Measurements from ENCODE around the gene SMPDL3B.

SMPDL3B gene

DNA sequence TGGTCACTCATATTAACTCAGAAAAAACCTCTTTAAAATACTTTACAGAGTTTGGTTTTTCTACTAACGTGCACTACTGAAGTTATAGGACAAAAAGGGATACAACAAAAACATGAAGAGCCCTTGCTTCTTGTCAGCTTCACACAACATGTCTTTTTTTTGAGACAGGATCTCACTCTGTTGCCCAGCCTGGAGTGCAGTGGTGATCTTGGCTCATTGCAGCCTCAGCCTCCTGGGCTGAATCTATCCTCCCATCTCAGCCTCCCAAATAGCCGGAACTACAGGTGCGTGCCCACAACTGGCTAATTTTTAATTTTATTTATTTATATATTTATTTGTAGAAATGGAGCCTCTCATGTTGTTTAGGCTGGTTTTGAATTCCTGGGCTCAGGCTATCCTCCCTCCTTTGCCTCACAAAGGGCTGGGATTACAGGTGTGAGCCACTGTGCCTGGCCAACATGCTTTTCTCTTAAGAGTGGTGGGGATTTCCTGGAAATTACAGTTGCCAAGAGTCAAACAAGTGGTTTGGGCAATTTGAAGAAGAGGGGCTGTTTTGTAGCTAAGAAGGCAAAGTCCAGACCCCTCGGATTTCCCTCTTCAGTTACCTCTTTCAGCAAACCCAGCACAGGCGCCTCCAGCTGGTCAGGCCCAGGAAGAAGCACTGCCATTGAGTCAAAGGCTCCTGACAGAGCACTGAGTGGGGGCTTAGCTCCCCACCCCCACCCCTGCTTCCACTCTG, 6.4 kb upstream of the SMPDL3B start:
- no peaks in the 10 kb centered on the region for H3K9me3 ChIP-seq (ENCODE audit: control insufficient read depth, insufficient read depth, low read length)
- no peaks in the 10 kb centered on the region for H3K36me3 ChIP-seq (ENCODE audit: insufficient read depth, low read length)
- peaks cover 7% of the 10 kb centered on the region; the same call in 1 of the 2 replicates for H3K4me1 ChIP-seq (ENCODE audit: insufficient read depth, low read length)
- H3K9ac ChIP-seq (ENCODE audit: low read depth, low read length) = no peak overlapping the region

DNA sequence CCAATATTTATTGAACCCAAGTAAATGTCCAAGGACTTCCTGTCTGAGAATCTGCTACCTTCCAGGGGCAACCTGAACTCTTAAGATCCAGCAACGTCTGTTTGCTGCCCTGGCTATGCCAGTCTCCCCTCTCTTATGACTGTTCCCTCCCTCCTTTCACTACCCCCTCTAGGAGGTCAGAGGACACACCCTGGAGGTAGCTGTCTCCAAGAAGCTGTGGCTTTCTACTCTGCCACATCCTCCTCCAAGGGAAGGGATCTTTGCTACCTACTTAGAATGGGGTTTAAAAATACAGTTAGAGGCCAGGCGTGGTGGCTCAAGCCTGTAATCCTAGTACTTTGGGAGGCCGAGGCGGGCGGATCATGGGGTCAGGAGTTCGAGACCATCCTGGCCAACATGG, 3.6 kb upstream of the SMPDL3B start:
- Histone ChIP-seq H3K4me1 (ENCODE audit: insufficient read depth, low read length) (peaks cover 7% of the 10 kb centered on the region; the same call in 1 of the 2 replicates), H3K9me3 (ENCODE audit: control insufficient read depth, insufficient read depth, low read length) (no peaks in the 10 kb centered on the region), H3K36me3 (ENCODE audit: insufficient read depth, low read length) (no peaks in the 10 kb centered on the region), H3K9ac (ENCODE audit: low read depth, low read length) (no peak overlapping the region)

- Histone ChIP-seq H3K36me3 (ENCODE audit: insufficient read depth, low read length) (no peaks in the 10 kb centered on the region), H3K4me1 (ENCODE audit: insufficient read depth, low read length) (peaks cover 7% of the 10 kb centered on the region; the same call in 1 of the 2 replicates), H3K9me3 (ENCODE audit: control insufficient read depth, insufficient read depth, low read length) (no peaks in the 10 kb centered on the region), H3K9ac (ENCODE audit: low read depth, low read length) (no peak overlapping the region)
Measured at GRCh38 chr1:27931759-27932158, 3.0 kb upstream of the SMPDL3B start.

- Histone ChIP-seq H3K9ac (ENCODE audit: low read depth, low read length) (peak overlapping the region; percentile 57), H3K36me3 (ENCODE audit: insufficient read depth, low read length) (no peaks in the 10 kb centered on the region), H3K4me1 (ENCODE audit: insufficient read depth, low read length) (peaks cover 16% of the 10 kb centered on the region; the same call in 1 of the 2 replicates), H3K9me3 (ENCODE audit: control insufficient read depth, insufficient read depth, low read length) (no peaks in the 10 kb centered on the region)
Measured at GRCh38 chr1:27935721-27936120, 921 bp downstream of the SMPDL3B start.

DNA sequence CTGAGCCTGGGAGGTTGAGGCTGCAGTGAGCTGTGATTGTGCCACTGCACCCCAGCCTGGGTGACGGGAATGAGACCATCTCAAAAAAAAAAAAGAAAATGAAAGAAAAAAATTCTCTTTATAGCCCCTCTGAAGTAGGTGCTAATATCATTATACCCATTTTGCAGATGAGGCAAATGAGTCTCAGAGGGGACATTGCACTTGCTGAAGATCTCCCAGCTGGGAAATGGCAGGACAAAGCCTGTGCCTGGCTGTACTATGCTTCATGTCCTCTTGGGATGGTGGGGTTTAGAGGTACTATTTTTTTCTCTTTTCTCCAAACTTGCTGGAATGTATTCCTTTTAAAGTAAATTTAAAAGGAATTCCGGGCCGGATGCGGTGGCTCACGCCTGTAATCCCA, 1.6 kb downstream of the SMPDL3B start:
- Histone ChIP-seq H3K9ac (ENCODE audit: low read depth, low read length) (no peak overlapping the region), H3K9me3 (ENCODE audit: control insufficient read depth, insufficient read depth, low read length) (no peaks in the 10 kb centered on the region), H3K4me1 (ENCODE audit: insufficient read depth, low read length) (peaks cover 16% of the 10 kb centered on the region; the same call in 1 of the 2 replicates), H3K36me3 (ENCODE audit: insufficient read depth, low read length) (no peaks in the 10 kb centered on the region)

DNA sequence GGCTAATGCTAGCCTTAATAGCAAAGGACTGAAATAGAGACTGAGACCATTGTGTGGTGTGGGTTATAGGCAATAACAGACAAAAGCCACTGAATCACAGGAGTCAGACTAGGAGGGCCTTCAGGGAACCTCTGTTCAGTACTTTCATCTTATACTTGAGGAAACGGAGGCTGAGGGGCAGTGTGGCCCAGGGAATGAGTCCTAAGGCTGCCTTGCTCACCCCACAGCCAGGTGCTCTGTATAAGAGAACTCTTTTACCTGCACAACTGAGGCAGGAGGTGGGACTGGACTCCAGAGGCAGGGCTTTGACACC, 2.7 kb downstream of the SMPDL3B start:
- Histone ChIP-seq H3K9me3 (ENCODE audit: control insufficient read depth, insufficient read depth, low read length) (no peaks in the 10 kb centered on the region), H3K9ac (ENCODE audit: low read depth, low read length) (no peak overlapping the region), H3K4me1 (ENCODE audit: insufficient read depth, low read length) (peaks cover 11% of the 10 kb centered on the region; the same call in 1 of the 2 replicates), H3K36me3 (ENCODE audit: insufficient read depth, low read length) (no peaks in the 10 kb centered on the region)

DNA sequence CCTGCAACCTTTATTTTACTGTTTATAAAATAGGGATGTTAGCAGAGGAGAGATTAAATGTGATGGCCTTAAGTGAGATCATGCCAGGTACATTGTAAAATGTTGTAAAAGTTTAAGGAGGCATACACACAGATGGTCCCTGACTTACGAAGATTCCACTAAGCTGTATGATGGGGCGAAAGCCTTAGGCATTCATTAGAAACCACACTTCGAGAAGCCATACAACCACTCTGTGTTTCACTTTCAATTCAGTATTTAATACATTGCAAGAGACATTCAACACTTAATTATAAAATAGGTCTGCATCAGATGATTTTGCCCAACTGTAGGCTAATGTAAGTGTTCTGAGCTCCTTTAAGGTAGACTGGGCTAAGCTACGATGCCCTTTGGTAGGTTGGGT, 3.7 kb downstream of the SMPDL3B start:
- Histone ChIP-seq H3K36me3 (ENCODE audit: insufficient read depth, low read length) (no peaks in the 10 kb centered on the region), H3K9ac (ENCODE audit: low read depth, low read length) (no peak overlapping the region), H3K9me3 (ENCODE audit: control insufficient read depth, insufficient read depth, low read length) (no peaks in the 10 kb centered on the region), H3K4me1 (ENCODE audit: insufficient read depth, low read length) (0 out of 2 replicates have a peak, but pooled peaks cover 9% of the 10 kb centered on the region)

DNA sequence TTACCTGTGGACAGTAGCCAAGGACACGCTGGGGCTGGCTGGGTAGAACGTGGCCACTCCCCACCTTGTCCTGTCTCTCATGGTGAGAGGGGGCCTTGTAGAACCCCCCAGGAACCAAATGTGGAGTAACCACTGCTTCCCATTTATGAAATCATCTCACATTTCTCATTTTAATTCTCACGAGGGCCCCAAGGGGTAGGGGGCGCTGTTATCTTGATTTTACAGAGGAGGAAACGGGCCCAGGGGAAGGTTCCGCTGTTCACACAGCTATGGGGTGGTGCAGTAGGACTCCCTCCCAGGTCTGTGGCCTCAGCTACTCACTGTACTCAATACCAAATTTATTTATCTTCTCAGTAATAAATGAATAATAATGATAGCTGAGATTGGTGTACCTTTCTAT, 5.5 kb downstream of the SMPDL3B start:
- Histone ChIP-seq H3K9me3 (ENCODE audit: control insufficient read depth, insufficient read depth, low read length) (no peaks in the 10 kb centered on the region), H3K4me1 (ENCODE audit: insufficient read depth, low read length) (0 out of 2 replicates have a peak, but pooled peaks cover 9% of the 10 kb centered on the region), H3K9ac (ENCODE audit: low read depth, low read length) (no peak overlapping the region), H3K36me3 (ENCODE audit: insufficient read depth, low read length) (no peaks in the 10 kb centered on the region)

DNA sequence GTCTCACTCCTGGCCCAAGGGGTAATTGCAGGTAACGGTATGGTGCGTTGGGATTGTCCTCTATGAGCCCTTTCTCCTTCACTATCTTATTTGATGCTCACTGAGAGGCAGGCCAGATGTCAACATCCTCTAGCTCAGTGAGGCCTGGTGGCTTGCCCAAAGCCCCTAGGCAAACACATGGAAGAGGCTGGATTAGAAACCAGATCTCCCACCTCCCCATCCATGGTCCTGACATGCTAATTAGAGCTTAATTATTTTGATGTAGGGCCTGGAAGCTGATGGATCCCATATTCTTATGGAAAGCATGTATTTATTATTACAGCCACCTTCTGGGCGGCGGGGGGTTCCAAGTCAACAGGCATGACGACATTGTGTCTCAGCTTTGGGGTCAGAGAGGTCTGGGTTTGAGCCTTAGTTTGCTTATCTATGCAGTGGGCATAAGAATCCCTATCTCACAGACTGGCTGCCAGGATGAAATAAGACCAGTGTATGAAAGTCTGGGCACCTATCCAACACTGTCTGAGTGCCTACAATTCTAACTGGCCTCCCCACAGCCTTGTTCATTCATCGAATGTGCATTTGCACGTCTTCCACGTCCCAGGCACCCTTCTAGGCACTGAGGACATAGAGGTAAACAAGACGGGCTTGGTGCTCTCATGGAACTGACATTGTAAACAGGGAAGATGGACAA, 6.2 kb downstream of the SMPDL3B start:
- Histone ChIP-seq H3K36me3 (ENCODE audit: insufficient read depth, low read length) (no peaks in the 10 kb centered on the region), H3K9me3 (ENCODE audit: control insufficient read depth, insufficient read depth, low read length) (no peaks in the 10 kb centered on the region), H3K9ac (ENCODE audit: low read depth, low read length) (no peak overlapping the region), H3K4me1 (ENCODE audit: insufficient read depth, low read length) (0 out of 2 replicates have a peak, but pooled peaks cover 9% of the 10 kb centered on the region)

- no peak overlapping the region for H3K9ac ChIP-seq (ENCODE audit: low read depth, low read length)
Measured at GRCh38 chr1:27941671-27942540, 7.1 kb downstream of the SMPDL3B start.

GRCh38 chr1:27945020-27945419, 10.2 kb downstream of the SMPDL3B start:
- Histone ChIP-seq H3K9me3 (ENCODE audit: control insufficient read depth, insufficient read depth, low read length) (no peaks in the 10 kb centered on the region), H3K4me1 (ENCODE audit: insufficient read depth, low read length) (no peaks in the 10 kb centered on the region), H3K36me3 (ENCODE audit: insufficient read depth, low read length) (no peaks in the 10 kb centered on the region; the same call in 1 of the 2 replicates), H3K9ac (ENCODE audit: low read depth, low read length) (no peak overlapping the region)

More at GRCh38 chr1:27941671-27942540, 7.1 kb downstream of the SMPDL3B start:
- no peaks in the 10 kb centered on the region; the same call in 1 of the 2 replicates for H3K36me3 ChIP-seq (ENCODE audit: insufficient read depth, low read length)
- H3K9me3 ChIP-seq (ENCODE audit: control insufficient read depth, insufficient read depth, low read length) = no peaks in the 10 kb centered on the region
- 0 out of 2 replicates have a peak, but pooled peaks cover 9% of the 10 kb centered on the region for H3K4me1 ChIP-seq (ENCODE audit: insufficient read depth, low read length)

- no peaks in the 10 kb centered on the region for H3K9me3 ChIP-seq (ENCODE audit: control insufficient read depth, insufficient read depth, low read length)
- no peak overlapping the region for H3K9ac ChIP-seq (ENCODE audit: low read depth, low read length)
- H3K4me1 ChIP-seq (ENCODE audit: insufficient read depth, low read length) = no peaks in the 10 kb centered on the region
- peaks cover 3% of the 10 kb centered on the region for H3K36me3 ChIP-seq (ENCODE audit: insufficient read depth, low read length)
Measured at GRCh38 chr1:27949027-27949426, 14.2 kb downstream of the SMPDL3B start.

DNA sequence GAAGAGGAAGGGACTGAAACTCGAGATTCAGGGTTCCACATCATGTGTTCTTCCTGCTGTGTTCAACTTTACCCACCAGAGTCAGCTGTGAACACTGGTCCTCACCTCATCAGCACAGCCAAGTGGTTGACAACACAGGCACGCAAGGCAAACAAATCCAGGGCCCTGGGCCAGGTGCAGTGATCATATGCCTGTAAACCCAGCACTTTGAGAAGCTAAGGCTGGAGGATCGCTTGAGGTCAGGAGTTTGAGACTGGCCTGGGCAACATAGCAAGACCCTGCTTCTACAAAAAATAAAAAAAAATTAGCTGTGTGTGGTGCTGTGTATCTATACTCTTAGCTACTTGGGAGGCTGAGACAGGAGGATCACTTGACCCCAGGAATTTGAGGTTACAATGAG, 16.6 kb downstream of the SMPDL3B start:
- no peaks in the 10 kb centered on the region for H3K9me3 ChIP-seq (ENCODE audit: control insufficient read depth, insufficient read depth, low read length)
- H3K36me3 ChIP-seq (ENCODE audit: insufficient read depth, low read length) = peaks cover 3% of the 10 kb centered on the region
- no peak overlapping the region for H3K9ac ChIP-seq (ENCODE audit: low read depth, low read length)
- no peaks in the 10 kb centered on the region for H3K4me1 ChIP-seq (ENCODE audit: insufficient read depth, low read length)

GRCh38 chr1:27952147-27952546, 17.3 kb downstream of the SMPDL3B start:
- Histone ChIP-seq H3K9me3 (ENCODE audit: control insufficient read depth, insufficient read depth, low read length) (no peaks in the 10 kb centered on the region), H3K4me1 (ENCODE audit: insufficient read depth, low read length) (no peaks in the 10 kb centered on the region), H3K9ac (ENCODE audit: low read depth, low read length) (no peak overlapping the region), H3K36me3 (ENCODE audit: insufficient read depth, low read length) (peaks cover 3% of the 10 kb centered on the region)
